IMR-90 (cell line): ENCODE data around the gene PIP5K1C. TPM values are rescaled to one million over a fixed set of nuclear protein-coding genes. Genes with fewer than 3 reads are reported as not detected.

Experiments
- ATAC-seq: fragments of 200-7000 bp; cut with Tn5 transposase; 2 replicates; pipeline ENCODE4 v1.9.1; 2020; ENCODE audit warnings: low read depth, mild to moderate bottlenecking, moderate library complexity
- BruUV-seq: library from RNA; stranded (reverse); fragments of 400-500 nt; replicated peaks from 2 replicates; lab custom pipeline; 2021; lab: Mats Ljungman, UMichigan
- CTCF ChIA-PET: fragments of 300-600 bp; formaldehyde crosslinking; extraction: SDS; loops from one replicate; lab custom pipeline; 2021; ENCODE audit warnings: antibody characterized with exemption; lab: Yijun Ruan, JAX
- POLR2A ChIA-PET: fragments of 300-600 bp; sonication (Branson Sonifier 250); formaldehyde crosslinking; loops from one replicate; lab custom pipeline; 2022; ENCODE audit warnings: antibody characterized with exemption; ENCODE audit not compliant: unreplicated experiment; lab: Charles Lee
- DNase-seq: peaks from one replicate; pipeline ENCODE4 v3.0.0; 2013
- H2AFZ ChIP-seq: replicated peaks from 2 replicates; pipeline ENCODE3; 2013; ENCODE audit warnings: low read length, mild to moderate bottlenecking; ENCODE audit not compliant: poor library complexity
- H2AK5ac ChIP-seq: 2 replicates; pipeline ENCODE4 v1.6.1; 2013; ENCODE audit warnings: low read depth, low read length, inconsistent platforms
- H2AK9ac ChIP-seq: replicated peaks from 2 replicates; pipeline ENCODE3; 2013; ENCODE audit warnings: mild to moderate bottlenecking, low read depth, low read length, moderate library complexity; ENCODE audit not compliant: poor library complexity
- H2BK120ac ChIP-seq: 2 replicates; pipeline ENCODE4 v1.6.1; 2013; ENCODE audit warnings: low read depth, low read length, inconsistent platforms
- H2BK15ac ChIP-seq: 3 replicates; pipeline ENCODE4 v1.6.1; 2013; ENCODE audit warnings: low read depth, low read length, inconsistent platforms
- H2BK20ac ChIP-seq: 2 replicates; pipeline ENCODE4 v1.6.1; 2013; ENCODE audit warnings: low read depth, mild to moderate bottlenecking, inconsistent platforms, low read length, moderate library complexity
- H2BK5ac ChIP-seq: 2 replicates; pipeline ENCODE4 v1.6.1; 2013; ENCODE audit warnings: mild to moderate bottlenecking, low read depth, low read length, inconsistent platforms; ENCODE audit not compliant: poor library complexity, severe bottlenecking
- H3K14ac ChIP-seq: replicated peaks from 2 replicates; pipeline ENCODE4 v1.6.1; 2013; ENCODE audit warnings: low read depth, low read length, inconsistent platforms
- H3K18ac ChIP-seq: 2 replicates; pipeline ENCODE4 v1.6.1; 2013; ENCODE audit warnings: low read depth, low read length, control low read depth
- H3K23ac ChIP-seq: 2 replicates; pipeline ENCODE4 v1.6.1; 2013; ENCODE audit warnings: low read depth, low read length, inconsistent platforms
- H3K27ac ChIP-seq: 2 replicates; pipeline ENCODE4 v1.5.1; 2013; ENCODE audit warnings: mild to moderate bottlenecking, control low read depth, low read length; ENCODE audit not compliant: insufficient read depth
- H3K27me3 ChIP-seq: 2 replicates; pipeline ENCODE4 v1.6.1; 2013; ENCODE audit warnings: low read length; ENCODE audit not compliant: control insufficient read depth, insufficient read depth
- H3K36me3 ChIP-seq: 2 replicates; pipeline ENCODE4 v1.6.1; 2013; ENCODE audit warnings: low read length, mixed read lengths; ENCODE audit not compliant: control insufficient read depth, insufficient read depth
- H3K4ac ChIP-seq: 2 replicates; pipeline ENCODE4 v1.6.1; 2013; ENCODE audit warnings: low read depth, low read length, inconsistent platforms
- H3K4me1 ChIP-seq: 2 replicates; pipeline ENCODE4 v1.6.1; 2013; ENCODE audit warnings: low read length, mixed read lengths; ENCODE audit not compliant: control insufficient read depth, insufficient read depth
- H3K4me2 ChIP-seq: 2 replicates; pipeline ENCODE4 v1.6.1; 2013; ENCODE audit warnings: low read depth, mild to moderate bottlenecking, control low read depth, low read length, moderate library complexity
- H3K4me3 ChIP-seq: 2 replicates; pipeline ENCODE4 v1.5.1; 2013; ENCODE audit warnings: low read depth, mild to moderate bottlenecking, control low read depth, low read length, moderate library complexity; ENCODE audit not compliant: insufficient read depth
- H3K56ac ChIP-seq: 2 replicates; pipeline ENCODE4 v1.6.1; 2013; ENCODE audit warnings: low read length, inconsistent platforms; ENCODE audit not compliant: insufficient read depth; ENCODE audit errors: extremely low read depth
- H3K79me1 ChIP-seq, 2 experiments: 2 replicates each; pipeline ENCODE4 v1.6.1; 2013; ENCODE audit warnings: low read length in 2 of 2, inconsistent platforms in 1 of 2, low read depth in 1 of 2
- H3K9ac ChIP-seq: 2 replicates; pipeline ENCODE4 v1.6.1; 2013; ENCODE audit warnings: low read depth, low read length, control low read depth
- H3K9me1 ChIP-seq: 2 replicates; pipeline ENCODE4 v1.6.1; 2013; ENCODE audit warnings: low read length, inconsistent platforms; ENCODE audit not compliant: insufficient read depth
- H3K9me3 ChIP-seq: 2 replicates; pipeline ENCODE4 v1.6.1; 2013; ENCODE audit warnings: low read length; ENCODE audit not compliant: control insufficient read depth, insufficient read depth
- H4K20me1 ChIP-seq: 2 replicates; pipeline ENCODE4 v1.6.1; 2013; ENCODE audit warnings: low read length, inconsistent platforms; ENCODE audit not compliant: insufficient read depth
- H4K5ac ChIP-seq: 2 replicates; pipeline ENCODE4 v1.6.1; 2013; ENCODE audit warnings: mild to moderate bottlenecking, low read depth, low read length, control low read depth
- H4K8ac ChIP-seq, 2 experiments: 2 replicates each; pipeline ENCODE4 v1.6.1; 2013; ENCODE audit warnings: low read depth in 2 of 2, low read length in 2 of 2, control low read depth in 1 of 2, inconsistent platforms in 1 of 2
- H4K91ac ChIP-seq: 2 replicates; pipeline ENCODE4 v1.6.1; 2013; ENCODE audit warnings: low read depth, low read length, inconsistent platforms; ENCODE audit not compliant: insufficient read depth
- BHLHE40 ChIP-seq: fragments of 150-350 bp; IDR thresholded peaks from 2 replicates; pipeline ENCODE4 v1.6.1; 2016; ENCODE audit warnings: mild to moderate bottlenecking, low read depth, low read length
- CEBPB ChIP-seq: IDR thresholded peaks from 2 replicates; pipeline ENCODE4 v1.6.1; 2012; ENCODE audit warnings: low read depth, low read length, improper control_type of control experiment
- CTCF ChIP-seq: conservative IDR thresholded peaks from 2 replicates; pipeline ENCODE4 v1.5.1; 2012; ENCODE audit warnings: mild to moderate bottlenecking, low read depth, low read length, improper control_type of control experiment
- ELK1 ChIP-seq: fragments of 150-350 bp; IDR thresholded peaks from 2 replicates; pipeline ENCODE4 v1.6.1; 2016; ENCODE audit warnings: low read depth, mild to moderate bottlenecking, low read length, moderate library complexity, borderline replicate concordance
- FOS ChIP-seq: fragments of 150-350 bp; IDR thresholded peaks from 2 replicates; pipeline ENCODE4 v1.6.1; 2016; ENCODE audit warnings: low read depth, low read length
- MAFK ChIP-seq: IDR thresholded peaks from 2 replicates; pipeline ENCODE4 v1.6.1; 2012; ENCODE audit warnings: low read depth, low read length, improper control_type of control experiment
- MAZ ChIP-seq: IDR thresholded peaks from 2 replicates; pipeline ENCODE4 v1.6.1; 2012; ENCODE audit warnings: low read depth, mild to moderate bottlenecking, low read length, improper control_type of control experiment, moderate library complexity, borderline replicate concordance
- MXI1 ChIP-seq: IDR thresholded peaks from 2 replicates; pipeline ENCODE4 v1.6.1; 2012; ENCODE audit warnings: low read depth, mild to moderate bottlenecking, low read length, moderate library complexity, borderline replicate concordance
- NFE2L2 ChIP-seq: fragments of 150-350 bp; IDR thresholded peaks from 2 replicates; pipeline ENCODE4 v1.6.1; 2016; ENCODE audit warnings: low read depth, mild to moderate bottlenecking, low read length
- POLR2A ChIP-seq: IDR thresholded peaks from 2 replicates; pipeline ENCODE4 v1.6.1; 2012; ENCODE audit warnings: mild to moderate bottlenecking, low read depth, low read length
- RAD21 ChIP-seq: IDR thresholded peaks from 2 replicates; pipeline ENCODE4 v1.6.1; 2012; ENCODE audit warnings: low read length, improper control_type of control experiment
- RCOR1 ChIP-seq: IDR thresholded peaks from 2 replicates; pipeline ENCODE4 v1.6.1; 2012; ENCODE audit warnings: mild to moderate bottlenecking, low read length, improper control_type of control experiment; ENCODE audit not compliant: insufficient replicate concordance
- RFX5 ChIP-seq: IDR thresholded peaks from 2 replicates; pipeline ENCODE4 v1.8.0; 2012; ENCODE audit warnings: low read depth, mild to moderate bottlenecking, low read length, moderate library complexity
- SMC3 ChIP-seq: fragments of 150-350 bp; IDR thresholded peaks from 2 replicates; pipeline ENCODE4 v1.6.1; 2016; ENCODE audit warnings: low read depth, mild to moderate bottlenecking, antibody characterized with exemption, low read length, moderate library complexity
- USF2 ChIP-seq: fragments of 150-350 bp; IDR thresholded peaks from 2 replicates; pipeline ENCODE4 v1.6.1; 2017; ENCODE audit warnings: mild to moderate bottlenecking, antibody characterized with exemption, low read length, low read depth
- WGBS, 2 experiments: methylation state at CpG; one replicate each; pipeline versions ENCODE4 v1.1.5 to v1.1.7; 2013; ENCODE audit warnings: missing lambda C conversion rate in 2 of 2; ENCODE audit not compliant: insufficient read length in 1 of 2; ENCODE audit errors: extremely low coverage in 2 of 2; 5-methylcytosine and 5-hydroxymethylcytosine counted together
- dilution Hi-C: fragments of 300-500 bp; cut with HindIII; formaldehyde crosslinking; loops from one replicate; pipeline ENCODE4 v1.14.3; 2018; ENCODE audit warnings: low sequenced_read_pairs; ENCODE audit not compliant: unreplicated experiment
- in situ Hi-C: fragments of 300-500 bp; cut with MboI; formaldehyde crosslinking; loops from 3 replicates; pipeline ENCODE4 v1.14.3; 2019; ENCODE audit warnings: low sequenced_read_pairs, inconsistent platforms, mixed read lengths
- intact Hi-C: fragments of 100-400 bp; cut with micrococcal nuclease; formaldehyde crosslinking; loops from 2 replicates; pipeline ENCODE4 v1.10.0; 2022
- polyA plus RNA-seq, 3 experiments: library from polyadenylated mRNA; depleted of rRNA; stranded (reverse); fragments of >200 nt; gene quantifications; 2 replicates each; pipeline ENCODE4 v1.2.3, GENCODE V29; 2012; ENCODE audit warnings: low replicate concordance in 1 of 3
- total RNA-seq: library from RNA; depleted of rRNA; stranded (reverse); fragments of >200 nt; gene quantifications from 2 replicates; pipeline ENCODE4 v1.2.3, GENCODE V29; 2012

The PIP5K1C gene
- total and polyA plus RNA-seq, 2 of the 4 experiments (the other 2 are of a cell fraction), result 13.6 to 23.3 TPM

GRCh38 chr19:3620817-3621547 lies 79.3 kb downstream of the PIP5K1C start:
- 92% methylated on average over 7 of the region's 24 CpGs; no CpG with 5 or more reads in 1 of the 2 experiments for WGBS, 2 experiments
- no peak overlapping the region for H4K5ac ChIP-seq
- intact Hi-C loops, result no loop called here
- no peak overlapping the region for H2AK5ac ChIP-seq
- no peaks in the 10 kb centered on the region for H3K9me1 ChIP-seq
- H4K8ac ChIP-seq, result no peak overlapping the region
- H4K20me1 ChIP-seq, result peaks cover 17% of the 10 kb centered on the region; the same call in 1 of the 2 replicates
- no peak overlapping the region for H3K4ac ChIP-seq
- H3K9me3 ChIP-seq, result no peaks in the 10 kb centered on the region
- H3K79me1 ChIP-seq, result peaks cover 12 to 35% of the 10 kb centered on the region in 2 experiments; a peak in 3 of 4 replicates
- no peak overlapping the region for H3K18ac ChIP-seq
- no peak for DNase-seq
- H3K4me2 ChIP-seq, result no peak overlapping the region
- no peak overlapping the region for H3K56ac ChIP-seq
- CTCF ChIA-PET, result no interaction called here
- no peak overlapping the region for H2BK120ac ChIP-seq
- BruUV-seq, result no TSS peak
- H3K23ac ChIP-seq, result no peak overlapping the region
- no peak overlapping the region for H3K27ac ChIP-seq
- in situ Hi-C loops, result loop anchor here (25.0 kb wide), 1 partner anchor 309 kb away; no protein-coding TSS in a partner anchor
- peaks cover 8% of the 10 kb centered on the region for H3K4me1 ChIP-seq
- dilution Hi-C loops, result no loop called here
- H3K14ac ChIP-seq, result no peak overlapping the region
- H4K91ac ChIP-seq, result no peak overlapping the region
- H2AK9ac ChIP-seq, result no peak overlapping the region
- no peaks in the 10 kb centered on the region for H3K27me3 ChIP-seq
- H2AFZ ChIP-seq, result no peak overlapping the region
- H2BK5ac ChIP-seq, result no peak overlapping the region
- no peak overlapping the region for H2BK15ac ChIP-seq
- H3K4me3 ChIP-seq, result no peak overlapping the region
- peaks cover 26% of the 10 kb centered on the region for H3K36me3 ChIP-seq
- no peak overlapping the region for H2BK20ac ChIP-seq
- POLR2A ChIA-PET, result interaction anchor here (0.6 kb wide), 1 partner anchor 55 kb away, joined by 9 read pairs; no protein-coding TSS in a partner anchor
- no peak overlapping the region for H3K9ac ChIP-seq
- no peak for ATAC-seq
- TF ChIP-seq USF2 (no peak), MXI1 (no peak), CEBPB (no peak), POLR2A (no peak), RCOR1 (no peak), ELK1 (no peak), MAFK (no peak), NFE2L2 (no peak), CTCF (no peak), FOS (no peak), RFX5 (no peak), MAZ (no peak), RAD21 (no peak), SMC3 (no peak), BHLHE40 (no peak)
